H1 (cell line): ENCODE results near the gene NDUFB4. TPM values are rescaled to one million over a fixed set of nuclear protein-coding genes. Genes with fewer than 3 reads are reported as not detected.

ENCODE experiments used
- CTCF ChIA-PET: fragments of 300-600 bp; sonication (Branson Sonifier 250); formaldehyde crosslinking; loops from one replicate; lab custom pipeline; 2021; ENCODE audit not compliant: partially characterized antibody; lab: Charles Lee
- POLR2A ChIA-PET: fragments of 300-600 bp; sonication (Branson Sonifier 250); formaldehyde crosslinking; loops from one replicate; lab custom pipeline; 2021; ENCODE audit warnings: inconsistent platforms; ENCODE audit not compliant: partially characterized antibody; lab: Charles Lee
- DNase-seq, 2 experiments: peaks; one replicate each; pipeline versions ENCODE4 v3.0.0 to v3.0.0-alpha.2; 2010 to 2022; ENCODE audit warnings: low spot score in 2 of 2, low read depth in 1 of 2, mixed read lengths in 1 of 2
- FAIRE-seq: peaks from 2 replicates; lab custom pipeline; 2011; peaks lifted over from hg19 to GRCh38; lab: Jason Lieb, UNC
- H2AFZ ChIP-seq: 2 replicates; pipeline ENCODE4 v1.8.1; 2012; ENCODE audit warnings: low read length, inconsistent platforms
- H2AK5ac ChIP-seq: 2 replicates; pipeline ENCODE4 v1.6.1; 2013; ENCODE audit warnings: low read depth, low read length
- H2BK120ac ChIP-seq: replicated peaks from 2 replicates; pipeline ENCODE3; 2013; ENCODE audit warnings: low read depth, low read length, inconsistent platforms
- H2BK12ac ChIP-seq: 2 replicates; pipeline ENCODE4 v1.6.1; 2013; ENCODE audit warnings: low read depth, low read length
- H2BK15ac ChIP-seq: 2 replicates; pipeline ENCODE4 v1.6.1; 2013; ENCODE audit warnings: low read length
- H2BK20ac ChIP-seq: 2 replicates; pipeline ENCODE4 v1.6.1; 2013; ENCODE audit warnings: low read length
- H2BK5ac ChIP-seq: 2 replicates; pipeline ENCODE4 v1.6.1; 2013; ENCODE audit warnings: low read depth, low read length
- H3K14ac ChIP-seq: 2 replicates; pipeline ENCODE4 v1.6.1; 2013; ENCODE audit warnings: inconsistent platforms; ENCODE audit not compliant: insufficient read length
- H3K18ac ChIP-seq: 2 replicates; pipeline ENCODE4 v1.6.1; 2013; ENCODE audit warnings: low read length; ENCODE audit errors: extremely low read depth
- H3K23ac ChIP-seq: 2 replicates; pipeline ENCODE4 v1.6.1; 2013; ENCODE audit warnings: inconsistent platforms; ENCODE audit not compliant: insufficient read length
- H3K23me2 ChIP-seq: 2 replicates; pipeline ENCODE4 v1.6.1; 2013; ENCODE audit warnings: low read depth, low read length
- H3K27ac ChIP-seq: 2 replicates; pipeline ENCODE4 v1.6.1; 2011; ENCODE audit warnings: low read depth, low read length, inconsistent platforms
- H3K27me3 ChIP-seq, 4 experiments: replicated peaks in 1 of 4; 1 replicate in 1 of 4; 2 replicates in 3 of 4; pipeline versions ENCODE4 v1.6.1 to v1.8.1; 2011 to 2013; ENCODE audit warnings: low read length in 3 of 4, mild to moderate bottlenecking in 3 of 4, inconsistent platforms in 2 of 4, mixed read lengths in 2 of 4, moderate library complexity in 1 of 4; ENCODE audit not compliant: control insufficient read depth in 3 of 4, insufficient read depth in 3 of 4; ENCODE audit errors: extremely low read depth in 1 of 4
- H3K36me3 ChIP-seq, 4 experiments: 2 replicates each; pipeline versions ENCODE4 v1.6.1 to v1.8.1; 2011 to 2013; ENCODE audit warnings: mild to moderate bottlenecking in 4 of 4, low read length in 3 of 4, moderate library complexity in 2 of 4, control low read depth in 1 of 4, inconsistent platforms in 1 of 4; ENCODE audit not compliant: insufficient read depth in 4 of 4, control insufficient read depth in 2 of 4
- H3K4ac ChIP-seq: replicated peaks from 2 replicates; pipeline ENCODE3; 2013; ENCODE audit warnings: low read length, low read depth, mixed read lengths, inconsistent platforms; ENCODE audit not compliant: insufficient read length
- H3K4me1 ChIP-seq, 4 experiments: replicated peaks in 1 of 4; 1 replicate in 1 of 4; 2 replicates in 3 of 4; pipeline versions ENCODE4 v1.6.1 to v1.8.1; 2011 to 2013; ENCODE audit warnings: low read length in 3 of 4, inconsistent platforms in 2 of 4, mixed read lengths in 1 of 4; ENCODE audit not compliant: insufficient read depth in 4 of 4, control insufficient read depth in 3 of 4
- H3K4me2 ChIP-seq, 2 experiments: 2 replicates each; pipeline versions ENCODE4 v1.6.1 to v1.8.1; 2011 to 2013; ENCODE audit warnings: low read depth in 2 of 2, low read length in 2 of 2, control low read depth in 1 of 2, inconsistent platforms in 1 of 2, mild to moderate bottlenecking in 1 of 2; ENCODE audit not compliant: insufficient read depth in 1 of 2
- H3K4me3 ChIP-seq, 4 experiments: fragments of 200-600, 300-600 bp in 1 of 4; sonication (generic), shearing (Covaris generic), sonication (Bioruptor Twin) in 1 of 4; 2 replicates each; pipeline versions ENCODE4 v1.5.1 to v1.8.1; 2011 to 2016; ENCODE audit warnings: low read length in 4 of 4, low read depth in 3 of 4, control low read depth in 2 of 4, inconsistent platforms in 2 of 4, mild to moderate bottlenecking in 2 of 4, mixed read lengths in 1 of 4, moderate library complexity in 1 of 4; ENCODE audit not compliant: insufficient read depth in 2 of 4; ENCODE audit errors: extremely low read depth in 1 of 4
- H3K56ac ChIP-seq: replicated peaks from 2 replicates; pipeline ENCODE3; 2013; ENCODE audit warnings: low read depth, mild to moderate bottlenecking, mixed read lengths, low read length, inconsistent platforms; ENCODE audit not compliant: insufficient read length
- H3K79me1 ChIP-seq: 2 replicates; pipeline ENCODE4 v1.6.1; 2013; ENCODE audit warnings: low read depth, low read length, control low read depth
- H3K79me2 ChIP-seq, 2 experiments: 2 replicates each; pipeline versions ENCODE4 v1.6.1 to v1.8.1; 2012 to 2013; ENCODE audit warnings: low read length in 2 of 2, mild to moderate bottlenecking in 2 of 2, inconsistent platforms in 1 of 2; ENCODE audit not compliant: insufficient read depth in 2 of 2, control insufficient read depth in 1 of 2
- H3K9ac ChIP-seq, 4 experiments: replicated peaks in 1 of 4; 1 replicate in 1 of 4; 2 replicates in 3 of 4; pipeline versions ENCODE4 v1.6.1 to v1.8.1; 2011 to 2013; ENCODE audit warnings: low read depth in 3 of 4, low read length in 3 of 4, control low read depth in 2 of 4, mild to moderate bottlenecking in 2 of 4, moderate library complexity in 2 of 4, inconsistent platforms in 1 of 4; ENCODE audit errors: extremely low read depth in 1 of 4
- H3K9me3 ChIP-seq, 2 experiments: 2 replicates each; pipeline versions ENCODE4 v1.6.1 to v1.8.1; 2012 to 2013; ENCODE audit warnings: mild to moderate bottlenecking in 2 of 2, moderate library complexity in 2 of 2, control low read depth in 1 of 2, inconsistent platforms in 1 of 2, low read depth in 1 of 2, low read length in 1 of 2, mixed read lengths in 1 of 2; ENCODE audit not compliant: insufficient read depth in 2 of 2
- H4K20me1 ChIP-seq, 2 experiments: replicated peaks in 1 of 2; 2 replicates each; pipeline versions ENCODE3 to v1.8.1; 2011 to 2013; ENCODE audit warnings: inconsistent platforms in 2 of 2, low read length in 2 of 2, mild to moderate bottlenecking in 1 of 2; ENCODE audit not compliant: insufficient read depth in 2 of 2, control insufficient read depth in 1 of 2
- H4K5ac ChIP-seq: 2 replicates; pipeline ENCODE4 v1.6.1; 2013; ENCODE audit warnings: low read length, low read depth, mixed read lengths, inconsistent platforms; ENCODE audit not compliant: insufficient read length
- H4K8ac ChIP-seq: 2 replicates; pipeline ENCODE4 v1.8.0; 2013; ENCODE audit warnings: mild to moderate bottlenecking, moderate library complexity, low read length, inconsistent platforms; ENCODE audit not compliant: insufficient read depth; ENCODE audit errors: extremely low read depth
- H4K91ac ChIP-seq: replicated peaks from 2 replicates; pipeline ENCODE3; 2013; ENCODE audit warnings: low read length, mixed read lengths, inconsistent platforms; ENCODE audit not compliant: insufficient read length
- HDAC2 ChIP-seq, 2 experiments: fragments of 300-600 bp in 1 of 2; sonication (generic) in 1 of 2; IDR thresholded peaks; 2 replicates each; pipeline ENCODE4 v1.6.1; 2011 to 2012; ENCODE audit warnings: low read depth in 2 of 2, low read length in 2 of 2, mild to moderate bottlenecking in 2 of 2, moderate library complexity in 2 of 2, borderline replicate concordance in 1 of 2, inconsistent platforms in 1 of 2
- KDM1A ChIP-seq: fragments of 200-600, 300-600 bp; sonication (generic); IDR thresholded peaks from 2 replicates; pipeline ENCODE4 v1.7.1; 2016; ENCODE audit warnings: mild to moderate bottlenecking, low read length, borderline replicate concordance
- KDM4A ChIP-seq: IDR thresholded peaks from one replicate; pipeline ENCODE4 v1.7.1; 2012; ENCODE audit warnings: low read depth, mild to moderate bottlenecking, moderate library complexity, low read length, inconsistent platforms; ENCODE audit not compliant: severe bottlenecking
- WGBS, 2 experiments: shearing (Covaris generic) in 1 of 2; methylation state at CpG; one replicate each; pipeline versions ENCODE4 v1.1.6 to v1.1.7; 2013 to 2015; ENCODE audit warnings: low lambda C conversion rate in 2 of 2, mixed read lengths in 2 of 2, inconsistent platforms in 1 of 2, low coverage in 1 of 2, missing lambda C conversion rate in 1 of 2; ENCODE audit not compliant: insufficient replicate concordance in 2 of 2, insufficient coverage in 1 of 2, insufficient read length in 1 of 2; ENCODE audit errors: extremely low coverage in 1 of 2, missing lambda C conversion rate in 1 of 2; 5-methylcytosine and 5-hydroxymethylcytosine counted together
- polyA plus RNA-seq, 7 experiments: library from polyadenylated mRNA; depleted of rRNA in 3 of 7; stranded (reverse) in 5 of 7; unstranded in 2 of 7; fragments of >200 nt in 5 of 7; fragments of 200-250 nt in 2 of 7; gene quantifications; 1 replicate in 5 of 7; 2 replicates in 1 of 7; 4 replicates in 1 of 7; pipeline versions ENCODE4 v1.2.1 to v1.2.3, GENCODE V29; 2011 to 2013; ENCODE audit warnings: missing spikeins in 2 of 7, mixed read lengths in 2 of 7
- total RNA-seq: library from RNA; stranded (reverse); fragmentation: NEBNext Ultra II Directional; extraction: Animal tissue kit (Norgen Biotek cat#: 25700); gene quantifications from 2 replicates; pipeline ENCODE4 v1.2.1, GENCODE V29; 2021

Gene NDUFB4
- total and polyA plus RNA-seq, 2 of the 8 experiments (the other 6 are each of a cell fraction or from before 2014, with no cell fraction given): 184 to 382 TPM

- Histone ChIP-seq H3K79me2 (peaks cover 0 to 36% of the 10 kb centered on the region in 2 experiments; a peak in 3 of 4 replicates), H4K20me1 (peaks cover 0 to 2% of the 10 kb centered on the region in 2 experiments), H3K9ac (0 out of 7 replicates have a peak overlapping the region, but pooled peaks of 1 of the 4 experiments have one; percentile 20), H3K14ac (no peak overlapping the region), H3K27ac (no peak overlapping the region), H3K18ac (no peak overlapping the region), H2AK5ac (no peak overlapping the region), H3K27me3 (no peaks in the 10 kb centered on the region), H3K4me2 (peak overlapping the region; percentile 53 to 88), H4K91ac (no peak overlapping the region), H2BK15ac (no peak overlapping the region), H2BK5ac (no peak overlapping the region), H4K5ac (no peak overlapping the region), H2BK12ac (no peak overlapping the region), H3K23ac (no peak overlapping the region), H3K4ac (no peak overlapping the region), H3K36me3 (peaks cover 0 to 30% (median 10%) of the 10 kb centered on the region in 4 experiments; a peak in 5 of 8 replicates), H3K23me2 (no peaks in the 10 kb centered on the region), H3K4me1 (peaks cover 0 to 6% (median 0%) of the 10 kb centered on the region in 4 experiments; a peak in 4 of 7 replicates), H3K9me3 (no peaks in the 10 kb centered on the region), H2AFZ (peak overlapping the region; percentile 76), H2BK120ac (no peak overlapping the region), H3K79me1 (peaks cover 4% of the 10 kb centered on the region; the same call in 1 of the 2 replicates), H3K4me3 (peak overlapping the region; percentile 78 to 98 (median 88); a peak in 7 of 8 replicates), H4K8ac (no peak overlapping the region), H2BK20ac (no peak overlapping the region), H3K56ac (no peak overlapping the region)
- peak; percentile 39 for TF ChIP-seq KDM4A
- peak; percentile 85 for TF ChIP-seq KDM1A
- TF ChIP-seq HDAC2 (IDR thresholded peaks at IDR 0.05; ENCODE audit: borderline replicate concordance in 1 of 2, low read depth in 2 of 2, low read length in 2 of 2): no peak; a peak in 1 of 4 replicates
- WGBS, 2 experiments: 2% methylated on average over 4 of the region's 4 CpGs; no CpG with 5 or more reads in 1 of the 2 experiments
- FAIRE-seq (no peak), DNase-seq (no peak)
- ChIA-PET CTCF (interaction anchor here (1.0 to 2.0 kb wide), 6 partner anchors 9 to 177 kb away, joined by 3 to 6 read pairs (median 4); no protein-coding TSS in a partner anchor), POLR2A (interaction anchor here (0.6 to 2.2 kb wide), 19 partner anchors 8 to 312 kb away, joined by 3 to 12 read pairs (median 3); partner anchors contain the start of gene STXBP5L)
Measured at GRCh38 chr3:120595788-120596115, 384 bp upstream of the NDUFB4 start.
